Hepatocyte (in vitro differentiated cells): Measurements from ENCODE around the gene TNNI3K.

Experiments used
- CTCF ChIP-seq: fragments of 200-600 bp; sonication (generic); IDR thresholded peaks from 2 replicates; pipeline ENCODE4 v1.5.1; 2016; ENCODE audit warnings: antibody characterized with exemption, mild to moderate bottlenecking; ENCODE audit not compliant: poor library complexity
- EZH2phosphoT487 ChIP-seq: fragments of 200-600 bp; sonication (generic); IDR thresholded peaks from one replicate; pipeline ENCODE4 v1.6.1; 2018; ENCODE audit warnings: antibody characterized with exemption, mild to moderate bottlenecking, low read depth, moderate library complexity; ENCODE audit not compliant: unreplicated experiment, severe bottlenecking

GRCh38 chr1:74280642-74281396, 45.6 kb downstream of the TNNI3K start:
- no peak for TF ChIP-seq EZH2phosphoT487
- TF ChIP-seq CTCF: no peak
